Panc1 (cell line): Measurements from ENCODE around the gene KRR1.

Experiments
- CTCF ChIP-seq: fragments of 450-650 bp; IDR thresholded peaks from 2 replicates; pipeline ENCODE4 v1.5.1; 2017; ENCODE audit warnings: mild to moderate bottlenecking
- POLR2AphosphoS5 ChIP-seq: IDR thresholded peaks from 2 replicates; pipeline ENCODE4 v1.6.1; 2012; ENCODE audit warnings: mild to moderate bottlenecking, low read depth, low read length, moderate library complexity
- REST ChIP-seq, 2 experiments: IDR thresholded peaks; 2 replicates each; pipeline ENCODE4 v1.6.1; 2011 to 2012; ENCODE audit warnings: low read depth in 2 of 2, control low read depth in 1 of 2, low read length in 1 of 2, mild to moderate bottlenecking in 1 of 2, moderate library complexity in 1 of 2; ENCODE audit not compliant: insufficient read depth in 1 of 2
- SIN3A ChIP-seq: IDR thresholded peaks from 2 replicates; pipeline ENCODE4 v1.6.1; 2012; ENCODE audit warnings: low read depth, mild to moderate bottlenecking, low read length, moderate library complexity, borderline replicate concordance; ENCODE audit not compliant: insufficient read depth
- TCF7L2 ChIP-seq: IDR thresholded peaks from 2 replicates; pipeline ENCODE4 v1.6.1; 2011; ENCODE audit warnings: mild to moderate bottlenecking, low read depth, low read length, inconsistent platforms

DNA sequence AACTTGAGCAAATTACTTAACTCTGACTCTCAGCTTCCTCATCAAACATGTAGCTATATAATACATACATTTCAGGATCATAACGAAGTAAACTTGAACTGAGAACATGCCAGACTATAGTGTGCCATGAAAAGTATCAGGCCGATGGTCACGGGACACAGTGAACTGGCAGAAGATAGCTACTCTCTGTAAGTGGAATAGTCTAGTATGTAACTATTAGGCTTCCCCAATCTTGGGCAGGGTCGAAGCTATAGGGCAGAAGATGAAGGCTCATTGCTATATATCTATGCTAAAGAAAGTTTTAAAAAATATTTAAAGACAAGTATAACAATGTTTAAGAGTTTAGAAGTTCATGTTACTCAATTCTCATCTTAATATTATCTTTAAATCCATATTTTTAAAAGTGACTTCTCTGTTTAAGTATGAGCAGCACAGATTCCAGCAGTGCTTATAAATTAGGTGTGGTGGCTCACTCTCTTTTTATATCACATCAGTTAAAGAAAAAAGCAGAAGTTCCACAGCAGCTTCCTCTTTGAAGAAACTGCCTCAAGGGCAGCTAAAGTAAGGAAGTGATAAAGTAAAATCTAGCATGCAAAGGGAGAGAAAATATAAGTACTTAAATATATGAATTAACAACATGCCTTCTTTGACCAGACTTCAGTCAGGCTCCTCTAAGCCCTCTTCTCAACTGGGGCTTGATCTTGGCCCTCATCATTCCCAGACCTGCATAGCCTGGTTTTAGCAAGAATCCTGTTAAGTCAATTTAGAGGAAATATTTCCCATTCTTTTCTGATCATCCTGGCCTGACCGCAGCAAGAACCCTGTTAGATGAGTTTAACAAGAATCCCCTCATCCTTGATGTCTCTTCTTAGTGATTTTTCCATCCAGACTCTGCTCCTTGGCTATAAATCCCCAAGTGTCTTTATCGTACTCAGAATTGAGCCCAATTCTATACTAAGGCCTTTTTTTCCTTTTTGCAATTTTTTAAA is 39.2 kb downstream of the KRR1 start:
- TF ChIP-seq CTCF (no peak), POLR2AphosphoS5 (no peak), REST (IDR thresholded peaks at IDR 0.05; ENCODE audit: insufficient read depth in 1 of 2, low read depth in 2 of 2, low read length in 1 of 2) (no peak), SIN3A (no peak), TCF7L2 (no peak)
